Body of pancreas (tissue), 4 donors: ENCODE results near the gene TMOD1. TPM values are rescaled to one million over a fixed set of nuclear protein-coding genes. Genes with fewer than 3 reads are reported as not detected.

ENCODE experiments used
- ATAC-seq: fragments of 150-250 bp; one replicate; pipeline ENCODE4 v1.9.1; 2016
- DNase-seq, 4 donors: peaks; one replicate each; pipeline ENCODE4 v3.0.0-alpha.2; 2019
- H3K27ac ChIP-seq, 4 donors: fragments of 200-600 bp; sonication (generic); 1 replicate in 3 of 4; 2 replicates in 1 of 4; pipeline versions ENCODE4 v1.5.1 to v1.6.1; 2016 to 2019; ENCODE audit warnings: mild to moderate bottlenecking in 1 of 4, mixed read lengths in 1 of 4, moderate library complexity in 1 of 4
- H3K27me3 ChIP-seq, 2 donors: fragments of 200-600 bp; sonication (generic); one replicate each; pipeline ENCODE4 v1.6.0; 2016; ENCODE audit warnings: mild to moderate bottlenecking in 1 of 2
- H3K36me3 ChIP-seq, 2 donors: fragments of 200-600 bp; sonication (generic); replicated peaks in 1 of 2; 2 replicates each; pipeline ENCODE4 v1.5.1; 2016; ENCODE audit warnings: low read depth in 2 of 2; ENCODE audit not compliant: insufficient read depth in 1 of 2
- H3K4me1 ChIP-seq: fragments of 200-600 bp; sonication (generic); one replicate; pipeline ENCODE4 v1.6.0; 2016
- H3K4me3 ChIP-seq, 2 donors: fragments of 200-600 bp; sonication (generic); 1 replicate in 1 of 2; 2 replicates in 1 of 2; pipeline ENCODE4 v1.5.1; 2016 to 2019
- H3K9me3 ChIP-seq, 3 donors: fragments of 200-600 bp; sonication (generic); 1 replicate in 2 of 3; 2 replicates in 1 of 3; pipeline ENCODE4 v1.5.1; 2016
- CTCF ChIP-seq, 7 experiments: fragments of 450-650 bp in 4 of 7; fragments of 200-600 bp in 3 of 7; sonication (generic) in 3 of 7; IDR thresholded peaks; one replicate each; pipeline ENCODE4 v1.5.1; 2016 to 2019; ENCODE audit warnings: antibody characterized with exemption in 7 of 7
- POLR2A ChIP-seq, 3 donors: fragments of 450-650 bp; IDR thresholded peaks; one replicate each; pipeline ENCODE4 v1.6.1; 2016; ENCODE audit warnings: antibody characterized with exemption in 3 of 3, mild to moderate bottlenecking in 2 of 3
- WGBS, 2 donors: methylation state at CpG; one replicate each; pipeline ENCODE4 v1.1.5; 2017; 5-methylcytosine and 5-hydroxymethylcytosine counted together
- intact Hi-C: fragments of 100-400 bp; cut with DNase I; formaldehyde crosslinking; loops from one replicate; pipeline ENCODE4 v1.15.1; 2023
- total RNA-seq, 2 donors: library from RNA; depleted of rRNA; stranded (reverse); fragments of >200 nt; gene quantifications; one replicate each; pipeline ENCODE4 v1.1.0, GENCODE V29; 2016

TMOD1 gene
- total RNA-seq, 2 donors from 2014 or later, result 9.2 to 16.1 TPM

DNA sequence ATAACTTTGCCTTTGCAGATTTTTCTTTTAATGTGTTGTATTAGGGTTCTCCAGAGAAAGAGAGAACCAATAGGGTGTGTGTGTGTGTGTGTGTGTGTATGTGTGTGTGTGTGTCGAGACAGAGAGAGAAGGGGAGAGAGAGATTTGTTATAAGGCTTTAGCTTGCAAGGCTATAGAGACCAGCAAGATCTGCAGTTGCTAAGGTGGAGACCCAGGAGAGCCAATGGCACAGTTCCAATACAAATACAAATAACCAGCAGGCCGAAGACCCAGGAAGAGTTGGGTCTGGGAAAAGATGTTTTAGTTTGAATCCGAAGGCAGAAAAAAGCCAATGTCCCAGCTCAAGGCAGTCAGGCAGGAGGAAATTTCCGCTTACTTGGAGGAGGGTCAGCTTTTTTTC lies 23.0 kb downstream of the TMOD1 start:
- no peak overlapping the region for H3K27ac ChIP-seq
- no peaks in the 10 kb centered on the region for H3K36me3 ChIP-seq
- no peak for TF ChIP-seq POLR2A (IDR thresholded peaks at IDR 0.05)
- no peak for TF ChIP-seq CTCF (IDR thresholded peaks at IDR 0.05)
- no peaks in the 10 kb centered on the region for H3K9me3 ChIP-seq
- peaks cover under 1% of the 10 kb centered on the region for H3K4me1 ChIP-seq
- no peaks in the 10 kb centered on the region for H3K27me3 ChIP-seq
- no peak overlapping the region for H3K4me3 ChIP-seq
- no peak for DNase-seq
- WGBS, 2 donors, result 54 to 78% methylated on average over 4 of the region's 4 CpGs
- intact Hi-C loops, result no loop called here
- no peak for ATAC-seq

GRCh38 chr9:97525451-97525850 lies 24.0 kb downstream of the TMOD1 start:
- TF ChIP-seq POLR2A (IDR thresholded peaks at IDR 0.05) (no peak), CTCF (IDR thresholded peaks at IDR 0.05) (no peak)
- Histone ChIP-seq H3K27me3 (no peaks in the 10 kb centered on the region), H3K36me3 (no peaks in the 10 kb centered on the region), H3K4me3 (no peak overlapping the region), H3K4me1 (no peaks in the 10 kb centered on the region), H3K9me3 (no peaks in the 10 kb centered on the region), H3K27ac (no peak overlapping the region)
- ATAC-seq (no peak), DNase-seq (no peak)
- intact Hi-C loops, result no loop called here
- 82 to 87% methylated on average over 2 of the region's 2 CpGs for WGBS, 2 donors

- no peak for DNase-seq
- no peaks in the 10 kb centered on the region for H3K27me3 ChIP-seq
- WGBS, 2 donors, result 86 to 88% methylated on average over 7 of the region's 7 CpGs
- no peaks in the 10 kb centered on the region for H3K4me1 ChIP-seq
- H3K4me3 ChIP-seq, result no peak overlapping the region
- intact Hi-C loops, result no loop called here
- no peak for ATAC-seq
- no peak overlapping the region for H3K27ac ChIP-seq
- no peaks in the 10 kb centered on the region for H3K9me3 ChIP-seq
- TF ChIP-seq POLR2A (IDR thresholded peaks at IDR 0.05) (no peak), CTCF (IDR thresholded peaks at IDR 0.05) (no peak)
- H3K36me3 ChIP-seq, result no peaks in the 10 kb centered on the region
These were observed 25.6 kb downstream of the TMOD1 start for GRCh38 chr9:97526895-97527575.

- intact Hi-C loops, result no loop called here
- no peaks in the 10 kb centered on the region for H3K36me3 ChIP-seq
- 83 to 88% methylated on average over 12 to 18 of the region's 18 CpGs for WGBS, 2 donors
These were observed 26.4 kb downstream of the TMOD1 start for GRCh38 chr9:97527626-97528528.

More at GRCh38 chr9:97527626-97528528, 26.4 kb downstream of the TMOD1 start:
- ATAC-seq (no peak), DNase-seq (no peak)
- Histone ChIP-seq H3K4me3 (no peak overlapping the region), H3K9me3 (no peaks in the 10 kb centered on the region), H3K4me1 (no peaks in the 10 kb centered on the region), H3K27me3 (no peaks in the 10 kb centered on the region), H3K27ac (no peak overlapping the region)
- TF ChIP-seq POLR2A (IDR thresholded peaks at IDR 0.05) (no peak), CTCF (IDR thresholded peaks at IDR 0.05) (no peak)
